CD1c-positive myeloid dendritic cell (primary cell): ENCODE measurements around the gene NCAM1.

ENCODE experiments used
- DNase-seq: peaks from one replicate; pipeline ENCODE4 v3.0.0-alpha.2; 2016; ENCODE audit errors: extremely low spot score

The NCAM1 gene

DNA sequence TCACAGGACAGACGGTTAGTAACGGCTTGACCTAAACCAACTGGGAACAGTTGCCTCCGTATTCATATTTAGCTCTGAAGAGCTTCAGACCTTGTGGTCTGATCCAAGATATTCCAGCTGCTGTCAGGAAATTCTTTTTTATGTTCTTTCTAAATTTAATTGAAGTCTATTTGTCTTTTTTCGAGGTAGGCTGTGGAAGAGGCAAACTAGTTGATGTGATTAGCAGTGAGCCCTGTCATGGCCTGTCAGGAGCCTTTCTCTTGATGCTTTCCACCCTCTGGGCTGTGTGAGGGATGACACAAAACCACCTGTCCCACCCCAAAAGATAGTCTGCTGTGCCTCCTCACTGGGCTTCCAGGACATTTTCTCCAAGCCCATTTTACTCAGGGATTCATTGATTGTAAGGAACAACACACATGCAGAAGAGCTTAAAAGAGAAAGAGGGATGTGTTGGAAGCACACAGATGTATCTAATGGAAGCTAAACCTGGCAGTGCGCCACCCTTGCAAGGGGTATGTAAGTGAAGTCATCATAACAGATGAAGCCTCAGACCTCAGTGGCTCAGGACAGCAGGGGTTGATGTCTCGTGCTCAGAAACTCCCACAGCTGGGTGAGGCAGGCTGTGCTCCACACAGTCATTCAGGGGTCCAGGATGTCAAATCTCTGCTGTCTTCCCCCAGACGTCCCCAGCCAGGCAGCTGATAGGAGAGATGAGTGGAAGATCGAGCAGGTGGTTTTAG, 170.0 kb downstream of the NCAM1 start:
- no peak for DNase-seq

DNA sequence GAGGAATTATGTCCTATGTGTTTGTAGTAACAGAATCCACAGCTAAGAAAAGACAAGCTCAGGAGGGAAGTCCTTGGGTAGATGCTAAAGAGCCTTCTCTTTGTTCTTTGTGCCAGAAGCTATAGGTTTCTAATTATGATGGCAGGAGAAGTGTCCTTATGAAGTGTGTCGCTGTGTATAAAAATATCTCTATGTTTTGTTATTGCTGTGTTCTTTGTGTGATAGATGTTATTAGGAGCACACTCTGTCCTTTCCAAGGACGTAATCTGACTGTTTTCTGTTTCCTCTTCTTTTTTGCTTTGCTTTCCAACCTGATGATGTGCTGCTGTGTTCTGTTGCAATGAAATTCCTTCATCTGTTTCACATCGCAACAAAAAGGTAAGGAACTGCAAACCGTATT, 171.9 kb downstream of the NCAM1 start:
- no peak for DNase-seq

DNA sequence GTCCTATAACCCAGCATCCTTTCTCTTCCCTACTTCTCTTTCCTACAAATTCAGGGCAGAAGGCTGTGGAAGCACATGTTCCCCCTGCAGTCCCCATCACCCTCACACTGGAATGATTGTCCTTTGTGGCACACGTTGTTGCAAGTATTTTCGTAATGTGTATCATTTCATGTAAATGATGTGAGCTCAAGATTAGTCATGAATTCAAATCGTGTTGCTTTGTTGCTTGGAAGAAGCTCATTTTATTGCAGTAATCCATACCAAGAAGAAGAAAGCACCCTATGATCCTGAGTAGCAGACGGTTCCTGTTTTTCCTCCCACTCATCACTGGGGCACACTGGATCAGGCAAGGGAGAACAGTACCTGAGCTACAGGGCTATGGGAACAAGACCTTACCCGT, 173.4 kb downstream of the NCAM1 start:
- DNase-seq: peak; percentile 1

DNA sequence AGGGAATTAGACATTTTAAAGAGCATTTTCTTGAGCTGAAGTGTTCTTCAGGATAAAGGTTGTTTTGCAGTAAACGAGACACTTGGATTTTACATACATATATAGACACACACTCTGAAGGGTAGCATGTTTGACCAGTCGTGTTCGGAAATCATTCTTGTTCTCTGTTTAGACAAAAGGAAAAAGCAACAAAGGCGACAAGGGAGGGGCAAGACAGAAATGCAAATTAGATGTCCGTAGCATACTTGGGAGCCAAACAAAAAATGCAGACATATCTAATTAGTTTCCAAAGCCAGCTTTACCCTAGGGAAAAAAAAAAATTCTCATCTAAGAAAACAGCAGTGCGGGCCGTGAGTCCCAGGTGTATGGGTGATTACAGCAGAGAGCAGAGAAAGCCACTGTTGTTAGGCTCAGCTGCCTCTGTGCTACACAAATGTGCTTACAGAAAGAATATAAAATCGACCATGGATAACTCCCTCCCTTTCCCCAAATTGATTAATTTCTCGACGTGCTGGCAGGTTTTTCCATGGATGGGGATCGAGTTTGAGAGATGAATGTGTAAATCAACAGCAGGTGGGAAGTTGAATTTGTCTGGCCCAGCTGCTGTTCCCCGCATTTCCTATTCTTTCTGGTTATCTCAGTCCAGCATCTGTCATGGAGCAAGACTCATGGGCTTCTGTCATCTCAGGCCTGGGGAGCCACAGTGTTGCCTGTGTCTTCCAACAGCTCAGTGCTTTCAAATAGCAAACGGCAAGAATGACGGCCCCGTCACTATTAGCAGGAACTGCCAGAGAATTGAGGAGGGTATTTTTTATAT, 176.7 kb downstream of the NCAM1 start:
- no peak for DNase-seq

DNA sequence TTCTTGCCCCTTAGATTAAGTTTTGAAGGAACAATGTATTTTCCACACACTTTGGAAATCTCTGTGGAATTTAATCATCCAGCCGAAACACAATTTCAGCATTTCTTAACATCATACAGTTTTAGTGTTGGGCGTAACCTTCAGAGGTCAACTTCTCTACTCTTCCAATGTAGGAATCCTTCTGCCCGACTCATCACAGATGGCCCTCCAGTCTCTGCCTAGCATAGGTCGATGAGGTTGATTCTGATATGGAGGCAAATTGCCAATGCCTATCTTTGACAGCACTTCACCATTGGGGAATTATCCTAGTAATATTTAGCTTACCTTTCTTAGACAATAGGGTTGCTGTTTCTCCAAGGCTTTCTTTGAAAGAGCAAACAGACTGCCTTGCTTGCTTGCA, 177.5 kb downstream of the NCAM1 start:
- no peak for DNase-seq

DNA sequence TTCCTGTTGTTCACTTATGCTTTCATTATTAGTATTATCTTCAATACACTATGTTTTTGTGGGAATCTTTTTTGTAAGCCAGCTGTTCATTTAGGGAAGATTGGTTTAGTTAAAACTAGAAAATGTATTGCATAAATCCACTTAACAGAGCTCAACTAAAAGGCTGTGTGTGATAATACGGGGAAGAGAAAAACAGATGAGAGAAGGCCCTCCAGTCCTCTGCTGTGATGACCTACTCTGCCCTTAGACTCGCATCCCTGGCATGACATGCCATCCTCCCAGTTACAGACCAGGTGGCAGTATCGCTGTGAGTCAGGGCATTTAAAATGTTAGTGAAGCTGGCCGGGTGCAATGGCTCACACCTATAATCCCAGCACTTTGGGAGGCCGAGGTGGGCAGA, 179.8 kb downstream of the NCAM1 start:
- no peak for DNase-seq

DNA sequence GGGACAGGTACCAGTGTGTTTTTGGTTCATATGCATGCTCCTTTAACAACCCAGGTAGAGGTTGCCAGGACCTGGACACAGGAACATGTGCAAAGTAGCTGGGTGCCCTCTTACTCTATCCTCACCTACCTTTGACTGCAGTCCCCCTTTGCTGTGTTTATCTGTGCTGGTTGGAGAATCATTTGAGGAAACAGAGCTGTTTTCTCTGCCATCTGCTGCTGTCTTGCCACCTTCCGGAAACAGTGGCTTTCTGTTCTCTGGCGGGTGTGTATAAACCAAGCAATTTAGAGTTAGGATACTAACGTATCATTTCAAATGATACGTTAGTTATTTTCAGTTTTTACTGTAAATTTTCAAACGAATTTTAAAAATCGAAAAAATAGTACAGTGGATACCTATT, 181.3 kb downstream of the NCAM1 start:
- no peak for DNase-seq

DNA sequence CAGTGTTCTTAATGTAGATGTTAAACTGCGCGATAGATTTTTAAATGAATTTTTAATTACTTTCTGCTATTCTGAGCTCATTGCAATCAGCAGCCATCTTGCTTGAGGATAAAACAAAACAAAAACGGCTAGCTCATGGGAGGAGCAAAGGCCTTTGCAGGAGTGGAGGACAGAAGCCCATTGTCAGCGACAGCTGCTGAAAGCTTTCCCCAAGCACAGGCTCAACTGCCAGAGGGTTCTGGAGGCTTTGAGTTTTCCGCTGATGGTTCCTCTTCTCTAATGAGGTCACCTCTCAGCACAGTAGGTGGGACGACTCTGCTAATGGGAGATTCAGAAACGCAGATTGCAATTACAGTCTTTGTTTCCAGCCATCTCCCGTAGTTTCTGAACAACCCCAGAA, 186.0 kb downstream of the NCAM1 start:
- DNase-seq: no peak

DNA sequence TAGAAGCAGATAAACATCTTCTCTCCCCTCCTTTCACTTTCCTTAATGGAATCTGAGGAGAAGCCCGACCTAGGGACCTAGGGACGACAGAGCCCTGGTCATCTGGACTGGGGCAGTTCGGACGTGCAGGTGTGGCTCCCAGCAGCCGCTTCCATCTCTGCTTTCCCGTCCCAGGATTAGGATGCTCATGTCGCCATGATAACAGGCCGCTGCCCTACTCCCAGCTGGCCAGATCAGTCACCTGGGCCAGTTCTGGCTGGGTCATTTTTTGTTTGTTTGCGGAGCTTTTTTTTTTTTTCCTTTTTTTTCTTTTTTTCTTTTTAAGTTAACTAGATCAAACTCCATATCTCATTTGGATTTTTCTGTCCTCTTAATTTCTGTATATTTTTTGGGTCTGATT, 186.9 kb downstream of the NCAM1 start:
- DNase-seq: no peak

DNA sequence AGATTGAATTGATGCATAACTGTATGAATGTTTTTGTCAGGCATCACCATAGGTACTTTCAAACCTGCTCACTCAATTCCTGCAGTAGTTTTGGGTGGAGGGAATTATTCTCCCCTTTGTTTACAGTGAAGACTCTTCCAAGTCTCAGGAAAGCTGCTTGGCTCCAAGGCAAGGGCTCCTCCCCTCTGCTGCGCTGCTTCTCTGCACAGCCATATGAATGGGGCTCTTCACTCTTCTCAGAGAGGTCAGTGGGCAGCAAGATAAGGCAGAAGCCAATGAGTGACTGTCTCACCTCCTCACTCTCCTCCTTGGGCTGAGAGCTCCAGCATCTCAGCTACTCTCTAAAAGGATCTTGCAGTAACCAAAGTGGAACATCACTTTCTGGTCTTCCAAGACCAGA, 187.4 kb downstream of the NCAM1 start:
- DNase-seq: no peak

DNA sequence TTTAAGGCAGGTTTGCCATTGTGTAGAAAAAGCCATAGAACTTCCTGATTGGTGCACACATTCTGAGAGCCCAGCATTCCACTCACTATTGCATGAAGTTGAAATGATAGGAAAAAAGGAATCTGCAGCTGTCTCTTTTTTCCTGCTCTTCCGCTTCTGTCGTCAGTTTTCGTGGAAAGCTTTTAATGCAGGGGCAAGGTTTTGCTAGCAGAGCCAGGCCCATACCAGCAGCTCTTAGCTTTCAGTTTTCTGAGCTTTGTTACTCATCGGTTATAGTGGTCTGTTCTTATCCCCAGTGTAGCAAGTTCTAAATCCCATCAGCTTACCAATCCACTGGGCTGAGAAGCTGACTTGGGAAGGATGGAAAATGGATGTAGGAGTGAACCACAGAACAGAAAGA, 190.3 kb downstream of the NCAM1 start:
- DNase-seq: no peak

DNA sequence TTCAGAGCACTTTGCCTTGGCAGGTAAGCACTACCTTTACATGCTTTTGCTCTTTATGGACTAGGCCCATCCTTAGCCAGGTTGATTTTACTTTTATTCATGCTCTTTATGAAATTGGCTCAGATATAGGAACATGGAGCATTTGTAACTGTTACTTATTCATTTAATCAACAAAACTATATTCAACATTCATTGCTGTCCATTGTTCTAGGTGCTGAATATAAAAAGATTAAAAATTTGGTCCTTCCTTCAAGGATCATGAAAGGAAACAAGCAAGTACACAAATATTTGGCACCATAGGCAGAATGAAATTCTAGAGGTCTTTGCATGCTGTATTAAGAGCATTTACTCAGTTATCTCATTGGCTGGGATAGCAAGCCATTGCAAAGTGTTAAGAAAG, 191.3 kb downstream of the NCAM1 start:
- DNase-seq: no peak

DNA sequence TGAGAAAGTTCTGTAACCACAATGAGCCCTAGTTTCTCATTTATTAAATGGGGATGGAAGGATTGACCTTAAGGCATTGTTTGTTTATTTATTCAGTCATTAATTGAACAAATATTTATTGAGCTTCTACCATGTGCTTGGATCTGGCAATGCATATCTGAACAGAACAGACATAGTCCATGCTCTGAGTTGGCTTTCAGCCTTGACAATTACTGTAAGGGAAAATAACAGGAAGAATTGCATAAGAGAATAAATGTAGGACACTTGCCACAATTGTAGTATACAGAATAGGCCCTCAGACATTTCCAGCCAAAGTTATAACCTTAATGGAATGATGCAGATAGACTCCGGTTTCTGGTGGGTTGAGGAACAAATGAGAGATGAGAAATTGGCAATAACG, 192.6 kb downstream of the NCAM1 start:
- DNase-seq: no peak

DNA sequence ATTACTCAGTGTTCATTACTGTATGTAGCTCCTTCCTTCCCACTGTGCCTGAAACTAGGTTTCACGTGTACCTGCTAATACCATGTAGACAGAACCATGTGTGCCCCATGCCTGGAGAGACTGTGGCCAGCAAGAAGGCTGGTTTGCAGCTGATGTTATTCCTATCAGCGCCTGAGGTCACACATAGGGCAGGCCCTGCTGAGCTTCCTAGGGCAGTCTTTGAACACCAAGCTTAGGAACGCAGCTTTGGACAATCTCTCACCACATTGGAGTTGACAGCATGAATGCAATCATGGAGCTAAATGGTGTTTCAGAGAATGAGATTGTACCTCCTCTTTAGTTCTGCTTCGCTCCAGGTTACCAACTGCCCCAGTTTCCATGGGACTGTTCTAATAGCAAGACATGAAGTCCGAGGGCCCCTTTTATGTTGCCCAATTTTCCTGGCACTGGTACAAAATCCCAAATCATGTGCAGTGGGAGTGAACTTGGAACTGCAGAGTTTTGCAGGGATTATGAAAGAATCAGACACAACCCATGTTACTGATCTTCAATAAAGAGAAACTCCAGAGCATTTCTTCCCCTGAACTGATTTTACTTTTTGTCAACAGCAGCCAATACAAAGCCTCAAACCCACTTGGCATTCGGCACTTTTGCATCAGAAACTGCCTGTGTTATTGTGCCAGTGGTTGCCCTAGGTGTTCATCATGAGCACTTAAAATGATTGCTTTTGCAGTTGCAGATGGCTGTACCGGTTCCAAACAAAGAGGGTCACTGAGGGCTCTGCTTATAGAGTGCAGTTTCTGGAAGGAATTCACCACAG, 199.0 kb downstream of the NCAM1 start:
- no peak for DNase-seq

DNA sequence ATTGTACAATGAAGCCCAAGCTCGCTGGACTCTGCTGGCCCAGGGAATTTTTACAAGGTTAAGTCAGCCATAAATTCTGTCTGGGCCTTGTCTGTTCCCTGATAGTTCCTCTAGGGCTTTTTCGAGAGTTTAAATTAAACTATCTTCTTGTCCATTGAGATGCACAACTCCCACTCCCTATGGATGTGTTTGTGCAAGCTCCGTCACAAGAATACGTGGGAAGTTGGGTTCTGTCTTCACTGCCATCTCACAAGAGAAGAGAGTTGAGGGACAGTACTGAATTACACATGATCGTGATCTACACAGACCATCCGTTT, 199.5 kb downstream of the NCAM1 start:
- DNase-seq: no peak

DNA sequence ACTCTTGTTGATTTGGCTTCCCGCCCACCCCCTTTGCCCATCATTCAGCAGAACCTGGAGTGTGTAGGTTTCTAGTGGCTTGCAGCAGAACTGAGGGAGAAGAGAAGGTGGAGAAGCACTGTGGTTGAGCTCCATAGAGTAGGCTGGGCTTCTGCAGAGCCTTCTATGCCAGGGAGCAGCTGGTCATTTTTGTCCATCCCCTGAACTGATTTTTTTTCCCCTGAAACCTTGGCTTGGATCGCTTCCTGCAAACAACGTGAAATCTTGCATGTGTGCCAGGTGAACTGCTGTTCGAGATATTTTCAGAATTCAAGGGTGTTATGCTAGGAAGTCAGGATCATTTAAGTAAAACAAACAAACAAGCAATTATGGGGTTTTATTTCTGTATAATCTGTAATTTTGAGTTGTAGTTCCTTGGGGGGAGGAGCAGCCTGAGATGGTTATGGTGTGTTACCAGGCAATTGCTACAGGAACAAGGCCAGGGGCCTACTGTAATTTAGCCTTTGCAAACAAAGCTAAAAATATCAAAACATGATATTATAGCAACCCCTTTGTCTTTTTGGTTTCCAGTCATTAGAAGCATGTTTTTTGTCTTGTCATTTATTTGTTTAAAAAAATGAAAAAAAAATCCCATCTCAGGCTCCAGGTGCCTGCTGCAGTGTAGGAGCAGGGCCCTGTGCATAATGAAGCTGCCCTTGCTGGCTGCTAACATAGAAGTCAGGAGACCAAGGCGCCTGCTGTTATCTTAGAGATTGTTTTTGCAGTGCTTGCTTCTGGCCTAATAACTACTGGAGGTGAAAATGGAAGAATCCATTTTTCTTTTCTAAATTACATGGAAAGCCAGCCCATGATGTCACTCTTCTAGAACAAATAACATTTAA, 200.7 kb downstream of the NCAM1 start:
- DNase-seq: no peak

DNA sequence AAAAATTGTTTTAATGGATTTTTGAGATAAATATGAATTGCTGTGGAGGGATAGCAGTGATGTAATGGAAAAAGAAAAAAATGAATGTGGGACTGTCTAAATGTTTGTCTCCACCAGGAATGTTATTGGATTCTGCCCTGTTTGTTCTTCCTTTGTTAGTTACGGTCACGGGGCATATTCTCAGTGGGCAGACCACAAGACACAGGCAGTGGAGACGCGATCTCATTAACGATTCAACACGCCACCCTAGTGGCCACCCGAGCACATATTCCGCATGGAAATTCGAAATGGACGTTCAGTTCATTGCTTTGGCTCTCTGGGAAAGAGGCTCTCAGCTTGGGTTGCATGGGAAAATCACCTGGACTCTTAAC, 201.4 kb downstream of the NCAM1 start:
- no peak for DNase-seq

DNA sequence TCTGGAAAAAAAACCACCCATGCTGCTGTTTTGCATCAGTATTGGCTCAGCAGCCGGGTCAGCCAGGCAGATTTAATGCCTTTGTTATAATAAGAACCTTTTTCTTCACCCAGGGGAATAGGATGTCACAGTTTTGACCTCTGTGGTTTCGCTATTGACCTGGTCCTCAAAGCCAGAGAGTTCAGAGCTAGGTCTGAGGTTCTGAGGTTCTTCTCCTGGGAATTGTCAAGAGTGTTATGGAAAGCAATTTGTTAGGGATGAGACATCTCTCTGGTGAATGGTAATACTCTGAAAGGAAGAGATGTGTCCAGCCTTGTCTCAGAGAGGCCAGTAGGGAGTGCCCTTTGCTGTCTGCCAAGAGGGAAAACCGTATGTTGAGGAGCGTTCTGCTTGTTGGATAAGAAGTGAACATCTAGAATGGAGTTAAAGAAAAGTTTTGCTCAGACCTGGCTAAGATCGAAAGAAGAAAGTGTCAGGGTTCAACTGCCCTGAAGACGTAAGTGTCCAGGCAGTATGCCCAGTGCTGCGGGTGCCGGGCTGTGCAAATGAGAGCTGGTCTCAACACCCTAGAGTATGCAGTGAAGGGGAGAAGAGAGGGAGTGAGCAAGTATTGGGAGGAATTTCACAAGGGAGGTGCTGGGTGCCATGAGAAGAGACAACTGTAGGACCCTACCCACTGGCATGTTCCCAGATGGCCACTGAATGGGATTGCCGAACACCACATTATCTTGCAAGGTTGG, 202.2 kb downstream of the NCAM1 start:
- no peak for DNase-seq

DNA sequence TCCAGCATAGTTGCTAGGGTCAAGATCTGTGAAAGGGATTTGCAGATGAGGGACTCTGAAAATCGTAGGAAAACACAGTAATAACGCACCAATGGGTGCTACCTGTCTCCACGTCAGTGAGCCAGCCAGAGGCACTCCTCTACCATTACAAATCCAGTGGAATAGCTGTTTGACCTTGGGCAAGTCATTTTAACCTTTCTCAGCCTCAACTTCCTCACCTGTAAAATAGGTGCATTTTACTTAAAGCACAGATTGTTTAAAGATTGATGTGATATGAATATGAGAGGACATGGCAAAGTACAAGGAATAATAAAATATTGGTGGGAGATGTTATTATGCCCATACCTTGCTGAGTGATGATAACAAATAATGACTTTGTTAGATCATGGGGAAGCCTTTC, 205.1 kb downstream of the NCAM1 start:
- no peak for DNase-seq

DNA sequence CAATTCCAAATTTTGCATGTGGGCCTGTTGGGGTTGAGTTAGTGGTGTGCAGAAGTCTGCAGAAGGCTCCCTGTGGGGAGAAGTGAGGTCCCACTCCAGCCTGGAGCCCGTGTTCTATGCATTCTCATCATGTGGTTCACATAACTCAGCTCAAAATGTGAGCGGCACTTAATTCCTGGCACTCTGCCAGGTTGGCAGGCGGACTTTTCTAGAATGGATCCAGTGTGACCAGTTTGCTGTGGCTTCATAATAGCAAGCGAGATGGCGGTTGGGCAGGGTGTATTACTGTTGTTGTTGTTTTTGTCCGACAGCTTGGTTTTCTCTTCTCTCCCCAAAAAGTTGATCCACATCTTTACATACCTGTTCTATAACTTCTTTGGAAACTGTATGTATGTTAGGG, 206.4 kb downstream of the NCAM1 start:
- no peak for DNase-seq
